ENCODE results near the gene TENM3.

GRCh38 chr4:182695842-182696241, 452.6 kb downstream of the TENM3 start:
- TF ChIP-seq CTCF (IDR thresholded peaks at IDR 0.05; ENCODE audit: low read length): no peak
- no peak for TF ChIP-seq EZH2 (optimal IDR thresholded peaks at IDR 0.05; ENCODE audit: low read depth, low read length)

Data from MM.1S (cell line).